GM12892 (cell line): ENCODE results near the gene BCL11A.

ENCODE experiments used
- POLR2A ChIP-seq: IDR thresholded peaks from 2 replicates; pipeline ENCODE4 v1.6.1; 2011; ENCODE audit warnings: low read depth, low read length, control low read depth
- POLR2AphosphoS5 ChIP-seq: IDR thresholded peaks from 2 replicates; pipeline ENCODE4 v1.6.1; 2011; ENCODE audit warnings: low read depth, low read length, control low read depth
- TAF1 ChIP-seq: IDR thresholded peaks from 2 replicates; pipeline ENCODE4 v1.6.1; 2011; ENCODE audit warnings: low read depth, mild to moderate bottlenecking, control low read depth, low read length, borderline replicate concordance

DNA sequence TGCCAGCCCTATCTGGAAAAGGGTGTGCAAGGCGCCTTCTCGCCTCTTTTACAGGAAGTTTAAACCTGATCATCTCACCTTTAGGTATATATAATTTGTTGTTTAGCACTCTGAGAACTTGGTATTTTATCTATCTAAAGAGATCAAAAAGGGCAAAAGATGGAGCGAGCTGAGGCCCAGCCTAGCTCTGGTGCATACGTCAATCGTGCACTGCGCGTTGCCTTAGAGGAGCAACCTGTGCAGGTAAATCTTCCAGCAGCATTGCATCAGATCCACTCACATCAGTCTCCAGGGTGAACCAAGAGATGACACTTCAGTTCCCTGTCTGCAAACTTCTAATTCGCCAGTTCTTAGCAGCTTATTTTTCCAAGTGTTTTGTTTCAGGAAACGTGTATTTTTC, 15.4 kb downstream of the BCL11A start:
- TF ChIP-seq POLR2A (no peak), POLR2AphosphoS5 (no peak), TAF1 (no peak)
